SU-DHL-6 (cell line): ENCODE data around the gene TBX2.

Experiments
- H2AFZ ChIP-seq: fragments of 200-600 bp; sonication (generic); 2 replicates; pipeline ENCODE4 v1.6.1; 2014; ENCODE audit warnings: low read depth, mild to moderate bottlenecking, moderate library complexity, mixed read lengths, antibody characterized with exemption, low read length; ENCODE audit not compliant: severe bottlenecking
- H3F3A ChIP-seq: fragments of 200-600 bp; shearing (Covaris generic); 2 replicates; pipeline ENCODE4 v1.6.0; 2016; ENCODE audit warnings: antibody characterized with exemption, mild to moderate bottlenecking; ENCODE audit not compliant: insufficient read depth
- H3K27ac ChIP-seq: fragments of 200-600 bp; sonication (generic); 2 replicates; pipeline ENCODE4 v1.5.1; 2016; ENCODE audit warnings: low read depth, mild to moderate bottlenecking, low read length, moderate library complexity, mixed read lengths
- H3K27me3 ChIP-seq: fragments of 200-600 bp; sonication (generic), shearing (Covaris generic); 2 replicates; pipeline ENCODE4 v1.6.0; 2014; ENCODE audit warnings: mild to moderate bottlenecking, low read length
- H3K36me3 ChIP-seq: fragments of 200-600 bp; sonication (generic); 2 replicates; pipeline ENCODE4 v1.6.1; 2014; ENCODE audit warnings: mild to moderate bottlenecking, low read length, mixed read lengths
- H3K4me2 ChIP-seq: fragments of 300-600, 200-600 bp; shearing (Covaris generic), sonication (generic); 2 replicates; pipeline ENCODE4 v1.6.0; 2014; ENCODE audit warnings: low read length, low read depth, mild to moderate bottlenecking; ENCODE audit not compliant: poor library complexity, severe bottlenecking
- H3K4me3 ChIP-seq: fragments of 200-600 bp; sonication (generic); 2 replicates; pipeline ENCODE4 v1.5.1; 2014; ENCODE audit warnings: antibody characterized with exemption, low read length, mild to moderate bottlenecking, mixed read lengths; ENCODE audit not compliant: insufficient read depth, poor library complexity, severe bottlenecking
- H3K79me2 ChIP-seq: fragments of 200-600 bp; sonication (generic); 2 replicates; pipeline ENCODE4 v1.6.1; 2014; ENCODE audit warnings: mild to moderate bottlenecking, low read length, moderate library complexity; ENCODE audit not compliant: insufficient read depth
- H3K9ac ChIP-seq: fragments of 200-600 bp; sonication (generic); 2 replicates; pipeline ENCODE4 v1.7.0; 2014; ENCODE audit warnings: mild to moderate bottlenecking, low read length
- H3K9me2 ChIP-seq: fragments of 200-600 bp; sonication (generic); replicated peaks from 2 replicates; pipeline ENCODE4 v1.6.1; 2014; ENCODE audit warnings: low read length; ENCODE audit not compliant: insufficient read depth
- H3K9me3 ChIP-seq: fragments of 200-600 bp; sonication (generic); 2 replicates; pipeline ENCODE4 v1.6.1; 2014; ENCODE audit warnings: low read length, mixed read lengths; ENCODE audit not compliant: insufficient read depth
- H4K20me1 ChIP-seq: fragments of 200-600 bp; sonication (generic); 2 replicates; pipeline ENCODE4 v1.6.1; 2014; ENCODE audit warnings: low read depth, mild to moderate bottlenecking, antibody characterized with exemption, low read length, moderate library complexity, mixed read lengths
- CTCF ChIP-seq: fragments of 200-600 bp; sonication (generic); IDR thresholded peaks from one replicate; pipeline ENCODE4 v1.5.1; 2017; ENCODE audit warnings: antibody characterized with exemption, mild to moderate bottlenecking, low read length, moderate library complexity; ENCODE audit not compliant: insufficient read depth, poor library complexity, severe bottlenecking
- EZH2phosphoT487 ChIP-seq: fragments of 200-600 bp; sonication (generic), shearing (Covaris generic); conservative IDR thresholded peaks from 2 replicates; pipeline ENCODE4 v1.6.1; 2018; ENCODE audit warnings: mild to moderate bottlenecking, antibody characterized with exemption, low read length, moderate library complexity, mixed read lengths

The TBX2 gene

GRCh38 chr17:61380836-61381525, 18.7 kb upstream of the TBX2 start:
- Histone ChIP-seq H3K79me2 (no peaks in the 10 kb centered on the region), H3K27me3 (no peaks in the 10 kb centered on the region), H3K27ac (no peak overlapping the region)

GRCh38 chr17:61381537-61381936, 18.1 kb upstream of the TBX2 start:
- Histone ChIP-seq H3K27ac (no peak overlapping the region), H2AFZ (no peak overlapping the region), H3K4me3 (no peak overlapping the region), H3K9me3 (no peaks in the 10 kb centered on the region), H3K9me2 (no peaks in the 10 kb centered on the region), H3K4me2 (no peak overlapping the region), H3K27me3 (no peaks in the 10 kb centered on the region), H4K20me1 (no peaks in the 10 kb centered on the region), H3F3A (no peaks in the 10 kb centered on the region), H3K79me2 (no peaks in the 10 kb centered on the region), H3K9ac (no peak overlapping the region), H3K36me3 (no peaks in the 10 kb centered on the region)
- TF ChIP-seq EZH2phosphoT487 = no peak
- TF ChIP-seq CTCF = no peak

More at GRCh38 chr17:61380836-61381525, 18.7 kb upstream of the TBX2 start:
- Histone ChIP-seq H4K20me1 (no peaks in the 10 kb centered on the region), H3K4me3 (no peak overlapping the region), H3K9me2 (no peaks in the 10 kb centered on the region), H3K9ac (no peak overlapping the region), H3F3A (no peaks in the 10 kb centered on the region), H3K4me2 (no peak overlapping the region), H2AFZ (no peak overlapping the region), H3K9me3 (no peaks in the 10 kb centered on the region), H3K36me3 (no peaks in the 10 kb centered on the region)
- TF ChIP-seq EZH2phosphoT487 (no peak), CTCF (no peak)

- H3F3A ChIP-seq = no peaks in the 10 kb centered on the region
- no peaks in the 10 kb centered on the region for H3K36me3 ChIP-seq
- H3K4me2 ChIP-seq = no peak overlapping the region
- no peaks in the 10 kb centered on the region for H3K27me3 ChIP-seq
- no peak overlapping the region for H3K27ac ChIP-seq
- no peak overlapping the region for H3K4me3 ChIP-seq
- TF ChIP-seq EZH2phosphoT487 = no peak
- TF ChIP-seq CTCF = no peak
- no peaks in the 10 kb centered on the region for H4K20me1 ChIP-seq
- H3K9me3 ChIP-seq = no peaks in the 10 kb centered on the region
- no peaks in the 10 kb centered on the region for H3K79me2 ChIP-seq
- no peaks in the 10 kb centered on the region for H3K9me2 ChIP-seq
- no peak overlapping the region for H3K9ac ChIP-seq
- H2AFZ ChIP-seq = no peak overlapping the region
Measured at GRCh38 chr17:61382796-61383688, 16.6 kb upstream of the TBX2 start.
